HG02759 (cell line): ENCODE data around the gene ADORA1.

ENCODE experiments used
- ATAC-seq: cut with Tn5 transposase; IDR thresholded peaks from one replicate; pipeline ENCODE4 v1.9.1; 2021; ENCODE audit warnings: mild to moderate bottlenecking, moderate library complexity; ENCODE audit not compliant: unreplicated experiment

Gene ADORA1

DNA sequence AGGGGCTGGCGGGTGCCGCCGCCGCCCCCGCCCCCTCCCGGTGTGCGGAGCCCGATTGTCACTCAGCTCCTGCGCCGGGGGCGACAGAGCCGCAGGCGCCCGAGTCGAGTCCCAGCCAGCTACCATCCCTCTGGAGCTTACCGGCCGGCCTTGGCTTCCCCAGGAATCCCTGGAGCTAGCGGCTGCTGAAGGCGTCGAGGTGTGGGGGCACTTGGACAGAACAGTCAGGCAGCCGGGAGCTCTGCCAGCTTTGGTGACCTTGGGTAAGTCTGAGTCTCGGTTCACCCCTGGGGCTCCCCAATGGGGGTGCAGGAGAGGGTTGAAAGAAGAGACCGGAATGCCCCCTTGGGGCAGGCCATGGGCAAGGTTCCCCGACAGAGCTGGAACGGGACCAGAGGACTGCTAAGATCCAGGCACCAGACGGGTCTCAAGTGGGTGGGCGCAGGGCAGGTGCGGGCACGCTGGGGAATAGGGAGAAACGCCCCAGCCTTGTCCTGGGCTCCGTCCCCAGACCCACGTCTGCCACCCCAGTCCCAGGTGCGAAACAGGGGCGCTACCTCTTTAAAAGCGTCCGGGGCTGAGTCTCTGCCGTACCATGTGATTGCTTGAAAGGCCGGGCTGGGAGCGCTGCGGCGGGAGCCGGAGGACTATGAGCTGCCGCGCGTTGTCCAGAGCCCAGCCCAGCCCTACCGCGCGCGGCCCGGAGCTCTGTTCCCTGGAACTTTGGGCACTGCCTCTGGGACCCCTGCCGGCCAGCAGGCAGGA lies at the start of gene ADORA1:
Gene ADORA1, plus strand, starts transcription at position 61 of the 765 bp plus-strand sequence. CDS start 1,116 bp downstream, outside the sequence.
- ATAC-seq, result no peak

DNA sequence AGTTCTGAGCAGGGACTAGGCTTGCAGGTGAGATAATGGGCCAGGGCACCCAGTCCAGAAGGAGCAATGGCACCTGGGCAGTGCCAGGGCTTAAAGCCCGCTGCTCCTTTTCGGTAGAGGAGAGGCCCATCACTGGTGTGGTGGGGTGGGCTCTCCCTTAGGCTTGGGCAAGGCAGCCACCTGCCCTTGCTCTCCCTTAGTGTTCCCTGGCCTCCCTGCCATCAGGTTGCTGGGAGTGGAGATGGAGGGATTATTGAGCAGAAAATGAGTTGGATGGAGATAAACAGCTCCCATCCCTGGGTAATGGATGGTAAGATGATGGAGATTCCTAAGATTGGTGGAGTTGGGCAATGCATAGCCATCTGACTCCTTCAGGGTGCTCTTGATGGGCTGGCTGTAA lies 49.6 kb upstream of the ADORA1 start:
- no peak for ATAC-seq

- no peak for ATAC-seq
Measured at GRCh38 chr1:203078478-203078877, 49.0 kb upstream of the ADORA1 start.

DNA sequence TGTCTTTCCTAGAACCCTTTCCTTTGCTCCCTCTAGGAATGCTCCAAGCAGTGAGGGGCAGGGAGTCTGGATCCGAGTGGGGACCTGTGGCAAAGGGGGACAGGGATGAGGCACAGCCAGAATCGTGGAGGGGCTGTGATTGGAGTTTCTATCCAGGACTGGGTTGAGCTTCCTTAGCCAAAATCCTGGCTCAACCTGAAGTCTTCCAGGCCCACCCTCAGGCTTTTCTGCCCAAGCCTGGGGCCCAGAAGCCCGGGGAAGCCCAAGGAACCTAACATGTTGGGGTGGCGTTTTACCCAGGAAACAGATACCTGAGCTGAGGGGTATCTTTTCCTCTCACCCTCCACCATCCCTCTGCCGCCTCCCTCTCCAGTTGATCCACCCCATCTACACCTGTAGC lies 47.1 kb upstream of the ADORA1 start:
- ATAC-seq, result no peak

DNA sequence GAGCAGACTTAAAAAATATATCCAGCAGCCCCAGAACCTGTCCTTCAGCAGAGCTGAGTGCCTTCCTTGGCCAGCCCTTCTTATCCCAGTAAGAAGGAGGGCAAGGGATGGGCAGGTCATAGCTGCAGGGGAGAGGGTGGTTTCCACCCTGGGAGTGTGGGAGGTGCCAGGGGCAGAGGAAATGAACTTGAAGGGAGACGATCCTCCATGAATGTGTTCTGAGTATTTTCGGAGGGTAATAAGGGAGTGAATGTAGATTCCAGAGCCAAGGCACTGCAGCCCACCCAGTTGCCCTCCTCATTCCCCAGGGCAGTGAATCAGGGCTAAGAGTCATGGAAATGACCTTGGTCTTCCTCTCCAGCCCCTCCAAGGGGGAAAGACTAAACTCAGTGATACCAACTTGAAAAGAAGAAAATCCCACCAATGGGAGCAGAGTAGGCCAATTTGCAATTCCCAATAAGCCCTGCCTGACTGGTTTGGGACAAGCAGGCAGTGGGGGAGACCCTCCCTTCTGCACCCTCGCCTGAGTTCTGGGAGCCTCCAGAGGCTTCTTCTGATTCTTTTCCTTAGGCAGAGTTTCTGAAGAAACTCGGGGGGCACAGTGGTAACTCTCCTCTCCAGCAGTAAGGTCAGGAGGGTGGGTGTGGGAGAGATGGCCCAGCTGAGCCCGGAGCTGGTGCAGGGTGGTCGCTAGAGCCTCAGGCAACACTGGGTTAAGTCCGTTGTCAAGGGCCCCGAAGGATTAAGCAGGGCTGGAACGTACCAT lies 45.9 kb upstream of the ADORA1 start:
- no peak for ATAC-seq

GRCh38 chr1:203082231-203082505 lies 45.4 kb upstream of the ADORA1 start:
- ATAC-seq, result no peak

DNA sequence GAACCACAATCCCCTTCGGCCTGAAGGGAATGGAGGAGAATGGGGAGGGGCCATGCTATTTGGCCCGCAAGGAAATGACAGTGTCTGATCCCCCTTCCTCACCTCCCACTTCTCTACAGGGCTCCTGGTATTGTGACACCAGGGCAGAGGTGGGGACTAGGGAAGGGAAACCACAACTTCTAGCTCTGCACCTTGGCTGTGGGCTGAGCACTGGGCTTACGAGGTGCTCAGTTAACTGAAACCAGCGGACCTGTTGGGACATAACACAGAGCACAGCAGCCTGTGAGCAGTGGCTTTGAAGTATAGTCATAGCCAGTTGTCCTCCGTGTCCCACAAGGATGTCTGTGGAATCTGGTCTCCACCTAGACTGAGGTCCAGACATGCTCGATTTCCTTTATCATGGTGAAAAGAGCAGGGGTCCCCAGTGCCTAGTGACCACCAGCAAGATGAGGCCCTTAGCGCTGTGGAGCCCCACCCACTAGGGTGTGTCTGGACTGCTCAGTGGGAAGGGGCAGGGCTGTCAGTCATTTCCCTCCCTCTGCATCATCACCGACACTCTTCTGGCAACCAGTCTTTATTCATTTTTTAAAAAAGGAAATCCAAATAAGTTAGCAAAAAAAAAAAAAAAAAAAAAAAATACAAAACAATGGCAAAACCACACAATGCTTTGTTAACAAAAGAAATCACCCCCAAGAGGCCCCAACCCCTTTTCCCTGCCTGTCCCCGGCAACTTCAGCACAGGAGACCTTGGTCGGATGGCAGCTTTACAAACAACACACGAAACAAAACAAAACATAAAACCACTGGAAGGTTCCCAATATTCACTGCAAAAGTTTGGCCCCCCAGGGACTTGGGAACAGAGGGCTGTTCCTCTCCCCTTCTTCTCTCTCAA lies 44.7 kb upstream of the ADORA1 start:
- no peak for ATAC-seq

DNA sequence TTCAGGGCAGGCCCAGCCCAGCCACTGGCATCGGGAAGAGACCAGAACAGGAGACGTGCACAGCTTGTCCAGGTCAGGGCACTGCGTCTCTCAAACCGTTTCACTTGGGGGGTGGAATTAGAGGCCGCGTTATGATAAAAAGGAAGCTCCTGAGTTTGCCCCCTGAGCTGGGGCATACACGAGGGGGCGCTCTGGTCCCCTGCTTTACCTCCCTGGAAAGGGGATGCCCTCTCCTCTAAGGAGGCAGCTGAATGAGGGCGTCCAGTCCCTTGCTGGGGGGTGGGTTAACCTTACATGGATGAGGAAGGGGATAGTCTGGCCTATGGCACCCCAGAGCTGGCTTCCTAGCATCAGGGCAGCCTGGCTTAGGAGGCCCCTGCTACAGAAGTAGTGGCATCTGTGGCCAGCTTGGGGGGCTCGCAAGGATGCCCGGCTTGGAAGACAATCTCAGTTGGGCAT lies 44.0 kb upstream of the ADORA1 start:
- no peak for ATAC-seq

DNA sequence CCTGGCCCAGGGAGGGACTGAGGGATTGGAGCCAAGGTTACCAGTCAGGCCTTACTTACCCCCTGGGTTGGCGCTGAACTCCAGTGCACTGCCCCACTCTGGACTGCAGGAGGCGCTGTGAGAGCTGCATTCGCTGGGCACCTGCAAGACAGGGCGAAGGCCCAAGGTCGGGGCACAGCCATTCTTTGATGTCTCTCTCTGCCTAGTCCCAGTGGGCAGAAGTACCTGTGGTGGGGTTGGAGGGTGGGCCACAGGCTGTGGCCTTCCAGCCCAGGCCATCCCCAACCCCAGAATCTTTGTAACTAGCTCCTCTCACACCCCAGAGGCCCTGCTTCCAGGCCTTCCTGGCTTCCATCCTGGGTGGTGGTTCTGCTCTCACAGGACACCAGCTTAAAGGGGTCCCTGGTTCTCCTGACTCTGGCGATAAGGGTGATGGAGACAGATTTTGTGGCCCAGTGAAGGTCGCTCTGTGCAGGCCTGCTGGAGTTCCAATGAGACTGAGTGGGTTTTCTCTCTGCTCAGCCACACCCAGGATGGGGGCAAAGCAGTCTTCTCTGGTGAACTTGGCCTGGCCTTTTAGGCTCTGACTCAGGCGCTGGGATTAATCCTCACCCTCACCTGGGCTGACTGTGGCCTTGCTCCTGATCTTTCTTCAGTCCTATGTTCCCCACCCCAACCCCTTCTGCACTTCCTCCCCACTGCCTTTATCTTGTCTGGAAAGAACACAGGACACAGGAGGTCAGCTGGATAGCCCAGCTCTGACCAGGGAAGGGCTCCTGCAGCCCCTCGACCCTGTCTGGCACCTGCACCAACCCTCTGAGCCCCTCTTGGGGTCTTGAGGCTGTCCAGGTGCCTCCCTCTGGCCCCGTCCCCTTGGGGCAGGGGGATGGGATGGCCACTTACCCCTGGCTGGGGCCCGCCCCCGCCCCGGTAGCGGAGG lies 42.7 kb upstream of the ADORA1 start:
- no peak for ATAC-seq

DNA sequence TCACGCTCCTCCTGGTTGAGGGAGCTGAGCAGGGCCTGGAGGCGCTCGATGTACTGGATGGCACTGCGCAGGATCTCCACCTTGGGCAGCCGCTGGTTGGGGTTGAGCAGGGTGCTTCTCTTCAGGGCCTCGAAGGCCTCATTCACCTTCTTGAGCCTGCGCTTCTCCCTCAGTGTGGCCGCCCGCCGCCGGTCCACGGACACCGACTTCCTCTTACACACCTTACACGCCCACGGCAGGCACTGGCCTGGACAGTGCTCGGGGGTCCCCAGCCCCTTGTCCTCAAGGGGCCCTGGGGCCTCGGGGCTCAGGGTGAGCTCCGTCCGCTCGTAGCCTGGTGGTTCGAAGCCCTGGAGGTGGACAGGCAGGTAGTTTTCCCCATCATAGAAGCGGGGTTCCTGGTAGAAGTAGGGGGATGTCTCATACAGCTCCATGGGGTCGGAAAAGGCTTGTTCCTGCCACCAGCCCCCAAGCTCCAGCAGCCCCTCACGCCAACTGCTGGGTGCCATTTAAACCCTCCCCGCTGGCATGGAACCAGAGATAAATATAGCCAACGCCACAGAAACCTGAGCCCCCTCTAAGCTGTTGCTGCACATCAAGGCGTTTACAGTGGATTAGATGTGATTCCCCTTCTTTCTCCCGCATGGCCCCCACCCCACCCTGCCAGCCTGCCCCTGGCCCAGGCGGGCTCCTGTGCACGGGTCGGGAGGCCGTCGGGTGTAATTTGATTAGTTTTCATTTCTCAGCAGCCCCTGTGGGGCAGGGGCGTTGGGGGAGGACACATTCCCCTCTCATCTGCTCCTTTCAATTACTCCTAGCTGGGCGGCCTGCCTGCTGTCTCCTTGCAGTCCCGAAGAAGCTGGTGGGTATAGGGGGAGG lies 41.8 kb upstream of the ADORA1 start, which contains the start of gene MYOG:
Gene MYOG, minus strand, starts transcription at position 485 of the 879 bp plus-strand sequence. Its CDS starts 51 bp downstream, at position 434.
- no peak for ATAC-seq

DNA sequence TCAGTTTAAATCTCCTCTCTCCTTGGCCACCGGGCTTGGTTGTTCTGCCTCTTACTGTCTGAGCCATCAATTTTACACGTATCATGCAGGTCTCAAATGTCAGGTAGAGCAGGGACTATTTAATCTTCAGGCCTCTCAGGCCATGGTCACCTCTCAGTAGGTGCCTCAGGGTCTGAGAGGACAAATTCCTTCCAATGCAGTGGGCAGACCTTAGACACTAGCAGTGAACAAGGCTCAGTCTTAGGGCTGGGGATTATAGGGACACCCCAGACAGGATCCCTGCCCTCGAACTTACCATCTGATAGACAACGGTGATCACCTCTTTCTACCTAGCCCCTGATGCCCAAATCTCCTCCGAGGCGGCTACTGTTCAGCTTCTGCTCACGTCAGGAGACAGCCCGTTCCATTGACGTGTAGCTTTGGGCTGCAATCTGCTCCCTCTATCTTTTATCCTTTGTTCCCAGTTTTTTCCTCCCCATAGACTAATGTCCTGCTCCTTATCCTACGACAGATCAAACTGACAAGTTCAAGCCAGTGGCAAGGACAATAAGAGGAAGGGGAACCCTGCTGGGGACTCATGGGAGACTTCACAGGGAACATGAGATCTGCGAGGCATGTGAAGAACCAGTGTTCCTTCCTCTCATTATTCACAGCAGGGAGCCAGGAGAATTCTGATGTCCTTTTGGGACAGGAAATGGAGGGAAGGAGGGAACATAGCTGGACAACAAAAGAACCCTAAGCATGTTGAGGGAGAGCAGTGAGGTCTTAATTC lies 40.3 kb upstream of the ADORA1 start:
- ATAC-seq, result no peak

DNA sequence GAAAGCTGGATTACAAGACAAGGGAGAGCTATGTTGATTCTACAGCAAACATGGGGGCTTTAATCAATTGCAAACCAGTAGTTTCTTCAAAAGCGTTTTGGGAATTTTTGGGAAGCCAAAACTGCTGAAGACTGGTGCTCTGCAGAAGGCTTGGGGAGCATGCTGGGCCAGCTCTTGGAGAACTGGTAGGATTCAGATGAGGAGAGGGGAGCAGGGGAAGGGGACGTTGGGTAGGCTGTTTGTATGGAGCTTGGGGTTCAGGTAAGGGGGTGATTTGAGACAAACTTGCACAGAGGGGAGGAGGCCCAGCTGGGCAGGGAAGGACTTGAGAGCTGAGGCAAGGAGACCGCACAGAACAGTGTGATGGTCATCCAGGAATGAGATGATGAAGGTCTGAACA lies 39.1 kb upstream of the ADORA1 start:
- ATAC-seq, result no peak

GRCh38 chr1:203089001-203089650 lies 38.4 kb upstream of the ADORA1 start:
- ATAC-seq, result no peak

DNA sequence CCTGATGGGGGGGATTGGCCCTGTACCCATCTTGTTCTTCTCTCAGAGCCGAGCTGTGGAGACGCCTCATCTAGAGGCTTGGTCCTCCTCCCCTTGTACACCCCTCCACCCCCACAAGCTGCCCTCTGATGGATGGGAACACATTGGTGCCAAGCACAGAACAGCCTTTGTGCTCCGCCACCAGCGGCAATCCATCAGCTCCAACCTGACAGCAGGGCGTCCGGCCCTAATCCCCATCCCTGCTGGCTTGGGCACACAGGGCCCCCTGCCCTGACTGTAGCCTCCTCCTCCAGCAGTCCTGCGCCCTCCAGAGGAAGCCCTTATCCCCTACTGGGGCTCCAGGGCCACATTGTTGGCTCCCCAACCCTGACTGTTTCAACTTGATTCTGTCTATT lies 37.9 kb upstream of the ADORA1 start:
- ATAC-seq, result no peak

DNA sequence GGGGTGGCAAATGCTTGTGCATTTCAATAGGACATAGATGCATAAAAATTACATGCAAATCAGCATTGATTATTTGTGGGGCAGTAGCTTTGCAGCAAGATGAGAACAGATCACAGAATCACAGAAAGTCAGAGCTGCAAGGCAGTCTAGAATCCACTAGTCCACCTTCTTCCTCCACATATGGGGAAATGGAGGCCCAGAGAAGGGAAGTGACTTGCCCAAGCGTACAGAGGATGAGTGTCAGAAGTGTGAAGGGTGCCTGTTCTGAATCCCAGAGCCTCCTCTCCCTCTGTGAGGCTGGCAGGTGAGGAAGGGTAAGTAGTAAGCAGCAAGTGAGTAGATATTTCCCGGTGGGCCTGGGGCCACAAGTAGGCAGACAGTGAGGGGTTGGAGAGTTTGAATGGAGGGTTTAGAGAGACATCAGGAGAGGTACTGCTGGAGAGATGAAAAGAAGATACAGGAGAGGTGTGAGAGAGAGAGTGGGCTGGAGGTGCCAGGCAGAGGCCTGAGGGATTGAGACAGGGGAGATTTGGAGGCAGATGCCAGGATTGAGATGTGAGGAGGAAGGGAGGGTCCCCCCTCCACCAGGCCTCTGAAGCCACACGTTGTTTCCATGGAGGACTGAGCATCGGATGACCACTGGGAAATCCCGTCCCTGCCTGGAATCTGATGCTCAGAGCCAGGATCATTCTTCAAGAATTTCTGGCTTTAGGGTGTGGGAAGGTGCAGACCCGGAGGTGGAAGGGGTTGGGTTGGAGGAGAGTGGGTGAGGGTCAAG lies 36.9 kb upstream of the ADORA1 start:
- ATAC-seq, result no peak

DNA sequence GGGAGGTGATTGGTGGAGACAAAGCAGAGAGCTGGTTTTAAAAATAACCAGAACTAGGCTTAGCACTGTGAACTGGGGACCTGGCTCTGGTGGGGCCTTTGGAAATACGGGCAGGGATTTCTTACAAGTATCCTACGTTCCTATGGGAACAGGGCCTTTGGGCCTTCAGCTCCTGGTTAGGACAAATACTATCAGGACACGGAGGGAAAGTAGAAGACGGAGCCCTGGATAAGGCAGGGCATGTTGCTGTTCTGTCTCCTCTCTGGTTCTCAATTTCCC lies 36.4 kb upstream of the ADORA1 start:
- ATAC-seq, result no peak

DNA sequence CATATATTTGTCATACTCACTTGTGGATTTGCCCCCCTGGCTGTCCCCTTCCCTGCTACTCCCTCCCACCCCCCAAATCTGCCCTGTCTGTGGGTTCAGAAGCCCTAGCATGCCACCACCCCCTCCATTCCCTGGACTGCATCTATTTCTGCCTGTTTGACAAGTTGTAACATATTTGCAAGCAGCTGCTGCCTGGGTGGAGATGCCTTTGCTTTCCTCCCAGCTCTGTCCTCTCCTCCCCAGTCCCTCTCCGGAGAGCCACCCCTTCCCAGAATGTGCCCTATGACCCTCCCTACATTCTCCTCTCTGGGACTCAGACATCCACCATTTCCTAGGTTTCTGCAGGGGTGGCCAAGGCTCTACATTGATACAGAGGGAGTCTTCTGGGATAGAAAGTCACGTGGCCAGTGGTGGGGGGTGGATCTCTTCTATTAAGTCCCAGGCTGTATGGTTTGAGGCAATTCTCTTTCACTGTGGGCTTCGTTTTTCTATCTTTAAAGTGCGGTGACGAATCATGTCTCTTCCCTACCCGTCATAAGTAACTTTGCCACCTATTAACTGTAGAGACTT lies 35.7 kb upstream of the ADORA1 start:
- ATAC-seq, result no peak
